Smooth muscle cell (in vitro differentiated cells): ENCODE results near the gene SF3B2. TPM values are rescaled to one million over a fixed set of nuclear protein-coding genes. Genes with fewer than 3 reads are reported as not detected.
A peak's percentile ranks its signal among the peaks of the same experiment; 100 is the strongest.

Experiments used
- DNase-seq: peaks from one replicate; lab custom pipeline; 2025; ENCODE audit not compliant: unreplicated experiment; lab: John Stamatoyannopoulos, UW
- H2AFZ ChIP-seq: fragments of 200-600 bp; sonication (generic); 2 replicates; pipeline ENCODE4 v1.6.0; 2016; ENCODE audit warnings: antibody characterized with exemption, low read depth, mild to moderate bottlenecking
- H3F3A ChIP-seq: fragments of 200-600 bp; sonication (generic); 2 replicates; pipeline ENCODE4 v1.6.0; 2017; ENCODE audit warnings: antibody characterized with exemption, low read depth
- H3K27ac ChIP-seq: fragments of 200-600 bp; sonication (generic); 2 replicates; pipeline ENCODE4 v1.5.1; 2016; ENCODE audit warnings: low read depth, mild to moderate bottlenecking
- H3K27me3 ChIP-seq: fragments of 200-600 bp; sonication (generic); 2 replicates; pipeline ENCODE4 v1.6.1; 2016; ENCODE audit warnings: low read depth, mild to moderate bottlenecking
- H3K36me3 ChIP-seq: fragments of 200-600 bp; sonication (generic); 2 replicates; pipeline ENCODE4 v1.5.1; 2016; ENCODE audit warnings: low read depth
- H3K4me1 ChIP-seq: fragments of 200-600 bp; sonication (generic); 2 replicates; pipeline ENCODE4 v1.5.1; 2016; ENCODE audit warnings: low read depth
- H3K4me2 ChIP-seq: fragments of 200-600 bp; sonication (generic); 2 replicates; pipeline ENCODE4 v1.6.0; 2016; ENCODE audit warnings: mild to moderate bottlenecking
- H3K4me3 ChIP-seq: fragments of 200-600 bp; sonication (generic); 2 replicates; pipeline ENCODE4 v1.5.1; 2016; ENCODE audit warnings: mild to moderate bottlenecking
- H3K79me2 ChIP-seq: fragments of 200-600 bp; sonication (generic); 2 replicates; pipeline ENCODE4 v1.6.0; 2016; ENCODE audit warnings: low read depth, mild to moderate bottlenecking
- H3K9ac ChIP-seq: fragments of 200-600 bp; sonication (generic); 2 replicates; pipeline ENCODE4 v1.6.0; 2016; ENCODE audit warnings: low read depth
- H3K9me3 ChIP-seq: fragments of 200-600 bp; sonication (generic); replicated peaks from 2 replicates; pipeline ENCODE4 v1.5.1; 2016; ENCODE audit warnings: low read depth
- H4K20me1 ChIP-seq: fragments of 200-600 bp; sonication (generic); 2 replicates; pipeline ENCODE4 v1.6.0; 2016; ENCODE audit warnings: low read depth
- WGBS: methylation state at CpG from one replicate; pipeline ENCODE4 v1.1.7; 2016; ENCODE audit warnings: low lambda C conversion rate; 5-methylcytosine and 5-hydroxymethylcytosine counted together
- polyA plus RNA-seq: library from polyadenylated mRNA; unstranded; fragments of >200 nt; fragmentation: Nextera tagmentation; extraction: Ambion mirVana; gene quantifications from 2 replicates; pipeline ENCODE4 v1.2.1, GENCODE V29; 2016
- total RNA-seq: library from RNA; depleted of rRNA; stranded (reverse); fragments of >200 nt; gene quantifications from 2 replicates; pipeline ENCODE4 v1.2.3, GENCODE V29; 2014
- TF ChIP-seq, protein P1 (sequence below): fragments of 200-600 bp; sonication (generic); IDR thresholded peaks from 2 replicates; pipeline ENCODE4 v1.5.1; 2017; ENCODE audit warnings: borderline replicate concordance, mild to moderate bottlenecking, antibody characterized with exemption; ENCODE audit not compliant: insufficient read depth, poor library complexity, severe bottlenecking

Gene SF3B2
- 104 and 125 TPM in 2 replicates for total RNA-seq
- polyA plus RNA-seq = 182 and 203 TPM in 2 replicates

DNA sequence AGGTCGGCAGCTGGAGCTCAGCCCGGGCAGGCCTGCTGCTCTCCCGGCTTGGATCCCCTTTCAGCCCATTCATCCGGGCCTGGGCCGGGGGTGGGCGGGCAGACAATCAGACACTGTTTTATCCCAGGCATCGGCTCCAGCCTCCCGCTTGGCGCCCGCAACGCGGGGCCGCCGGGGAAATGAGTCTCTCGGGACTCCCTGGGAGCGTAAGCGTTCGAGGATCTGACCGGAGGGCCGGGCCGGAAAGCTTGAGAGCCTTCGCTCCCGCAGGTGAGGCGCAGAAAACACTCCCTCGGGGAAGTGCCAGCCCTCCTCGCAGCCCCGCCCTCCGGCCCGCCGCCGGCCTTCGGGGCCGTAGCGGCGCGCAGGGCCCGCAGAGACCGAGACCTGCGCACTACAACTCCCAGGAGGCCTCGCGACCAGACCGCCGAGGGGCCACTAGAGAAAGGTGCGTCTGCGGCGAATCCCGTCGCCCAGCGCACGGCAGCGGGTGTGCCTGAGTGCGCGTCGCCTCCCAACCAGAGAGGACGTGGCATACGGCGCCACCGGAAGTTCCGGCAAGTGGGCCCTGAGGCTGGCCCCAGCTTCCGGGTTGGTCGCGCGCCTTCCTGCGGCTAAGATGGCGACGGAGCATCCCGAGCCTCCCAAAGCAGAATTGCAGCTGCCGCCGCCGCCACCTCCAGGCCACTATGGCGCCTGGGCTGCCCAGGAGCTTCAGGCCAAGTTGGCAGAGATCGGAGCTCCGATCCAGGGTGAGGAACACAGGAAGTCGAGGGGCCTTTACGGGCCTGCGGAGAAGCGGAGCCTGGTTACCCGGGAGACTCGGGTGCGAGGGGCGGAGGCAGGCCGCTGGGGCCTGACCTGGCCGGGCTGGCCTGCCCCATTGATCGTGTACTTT lies at the start of gene SF3B2:
SF3B2 (plus strand) TSS at position 599 of the 898 bp plus-strand sequence; CDS start at position 620, 21 bp downstream.
- no peaks in the 10 kb centered on the region for H3K9me3 ChIP-seq
- peaks cover 8% of the 10 kb centered on the region for H3K36me3 ChIP-seq
- H3K79me2 ChIP-seq = peaks cover 43% of the 10 kb centered on the region
- under 1% methylated on average over 79 of the region's 84 CpGs for WGBS
- DNase-seq = peak; percentile 87
- peak within 1 kb of the TSS; percentile 87 for H3K27ac ChIP-seq
- H3F3A ChIP-seq = peaks cover 11% of the 10 kb centered on the region
- peak within 1 kb of the TSS; percentile 87 for H3K4me2 ChIP-seq
- peaks cover 20% of the 10 kb centered on the region for H3K4me1 ChIP-seq
- H3K4me3 ChIP-seq = peak within 1 kb of the TSS; percentile 97
- TF ChIP-seq, protein P1, sequence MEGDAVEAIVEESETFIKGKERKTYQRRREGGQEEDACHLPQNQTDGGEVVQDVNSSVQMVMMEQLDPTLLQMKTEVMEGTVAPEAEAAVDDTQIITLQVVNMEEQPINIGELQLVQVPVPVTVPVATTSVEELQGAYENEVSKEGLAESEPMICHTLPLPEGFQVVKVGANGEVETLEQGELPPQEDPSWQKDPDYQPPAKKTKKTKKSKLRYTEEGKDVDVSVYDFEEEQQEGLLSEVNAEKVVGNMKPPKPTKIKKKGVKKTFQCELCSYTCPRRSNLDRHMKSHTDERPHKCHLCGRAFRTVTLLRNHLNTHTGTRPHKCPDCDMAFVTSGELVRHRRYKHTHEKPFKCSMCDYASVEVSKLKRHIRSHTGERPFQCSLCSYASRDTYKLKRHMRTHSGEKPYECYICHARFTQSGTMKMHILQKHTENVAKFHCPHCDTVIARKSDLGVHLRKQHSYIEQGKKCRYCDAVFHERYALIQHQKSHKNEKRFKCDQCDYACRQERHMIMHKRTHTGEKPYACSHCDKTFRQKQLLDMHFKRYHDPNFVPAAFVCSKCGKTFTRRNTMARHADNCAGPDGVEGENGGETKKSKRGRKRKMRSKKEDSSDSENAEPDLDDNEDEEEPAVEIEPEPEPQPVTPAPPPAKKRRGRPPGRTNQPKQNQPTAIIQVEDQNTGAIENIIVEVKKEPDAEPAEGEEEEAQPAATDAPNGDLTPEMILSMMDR = no peak
- H3K9ac ChIP-seq = peak within 1 kb of the TSS; percentile 97
- H3K27me3 ChIP-seq = peaks cover 3% of the 10 kb centered on the region
- H2AFZ ChIP-seq = peak within 1 kb of the TSS; percentile 60
- H4K20me1 ChIP-seq = no peaks in the 10 kb centered on the region

GRCh38 chr11:66002648-66003225 lies 49.4 kb upstream of the SF3B2 start:
- TF ChIP-seq, protein P1 = no peak
- H3K27ac ChIP-seq = peak overlapping the region; percentile 95
- H2AFZ ChIP-seq = peak overlapping the region; percentile 93
- peak overlapping the region; percentile 91 for H3K4me3 ChIP-seq
- H4K20me1 ChIP-seq = peaks cover 9% of the 10 kb centered on the region
- peaks cover 33% of the 10 kb centered on the region for H3K79me2 ChIP-seq
- peak overlapping the region; percentile 88 for H3K4me2 ChIP-seq
- WGBS = 5% methylated on average over 15 of the region's 40 CpGs
- peaks cover 4% of the 10 kb centered on the region for H3K36me3 ChIP-seq
- H3K27me3 ChIP-seq = no peaks in the 10 kb centered on the region
- H3F3A ChIP-seq = peaks cover 9% of the 10 kb centered on the region
- peak overlapping the region; percentile 88 for H3K9ac ChIP-seq
- H3K9me3 ChIP-seq = no peaks in the 10 kb centered on the region
- no peak for DNase-seq
- peaks cover 21% of the 10 kb centered on the region for H3K4me1 ChIP-seq

GRCh38 chr11:66003291-66003690 lies 48.9 kb upstream of the SF3B2 start:
- Histone ChIP-seq H3K9ac (peak overlapping the region; percentile 88), H3K79me2 (peaks cover 33% of the 10 kb centered on the region), H3K27ac (no peak overlapping the region), H3K4me3 (peak overlapping the region; percentile 91), H3K9me3 (no peaks in the 10 kb centered on the region), H2AFZ (no peak overlapping the region), H3K4me2 (peak overlapping the region; percentile 88), H3F3A (peaks cover 9% of the 10 kb centered on the region), H3K36me3 (peaks cover 4% of the 10 kb centered on the region), H3K27me3 (no peaks in the 10 kb centered on the region), H3K4me1 (peaks cover 21% of the 10 kb centered on the region), H4K20me1 (peaks cover 9% of the 10 kb centered on the region)
- WGBS = 94% methylated on average over 6 of the region's 6 CpGs
- TF ChIP-seq, protein P1 = no peak
- DNase-seq = no peak
